A549 (cell line): ENCODE data around the gene ATP6V0A1.

Source experiments
- CHD4 ChIP-seq: fragments of 200-600 bp; sonication (generic); IDR thresholded peaks from 2 replicates; pipeline ENCODE4 v1.6.1; 2016; ENCODE audit warnings: antibody characterized with exemption, mild to moderate bottlenecking, borderline replicate concordance
- CTCF ChIP-seq: fragments of >200 bp; sonication (Bioruptor Twin); formaldehyde crosslinking; IDR thresholded peaks from 3 replicates; pipeline ENCODE4 v1.5.1; 2016
- EP300 ChIP-seq, 2 experiments: fragments of >200 bp; sonication (Bioruptor Twin); formaldehyde crosslinking; IDR thresholded peaks; 2 replicates in 1 of 2; 3 replicates in 1 of 2; pipeline ENCODE4 v1.6.1; 2016 to 2017
- ESRRA ChIP-seq: fragments of 150-350 bp; IDR thresholded peaks from 2 replicates; pipeline ENCODE4 v1.6.1; 2014; ENCODE audit warnings: mild to moderate bottlenecking, low read length, borderline replicate concordance
- HDAC2 ChIP-seq: fragments of 200-600 bp; sonication (generic); IDR thresholded peaks from 2 replicates; pipeline ENCODE4 v1.6.1; 2016
- POLR2A ChIP-seq: IDR thresholded peaks from 2 replicates; pipeline ENCODE4 v1.6.1; 2012; ENCODE audit warnings: mild to moderate bottlenecking, low read length

- TF ChIP-seq CTCF: no peak
- TF ChIP-seq POLR2A: no peak
- no peak for TF ChIP-seq ESRRA
- TF ChIP-seq EP300 (IDR thresholded peaks at IDR 0.05): no peak
- TF ChIP-seq CHD4: no peak
- TF ChIP-seq HDAC2: no peak
These were observed 113.0 kb downstream of the ATP6V0A1 start for GRCh38 chr17:42571435-42572225.
